Measurements from ENCODE around the gene USP8. TPM values are rescaled to one million over a fixed set of nuclear protein-coding genes. Genes with fewer than 3 reads are reported as not detected.
A peak's percentile ranks its signal among the peaks of the same experiment; 100 is the strongest.

Gene USP8
- total and polyA plus RNA-seq, 2 of the 4 experiments (the other 2 are of a cell fraction): 25.4 to 52.2 TPM

- Histone ChIP-seq H2BK5ac (ENCODE audit: low read depth, low read length, poor library complexity, severe bottlenecking) (no peak overlapping the region), H3K4me1 (ENCODE audit: control insufficient read depth, insufficient read depth, low read length) (no peaks in the 10 kb centered on the region), H3K9me1 (ENCODE audit: insufficient read depth, low read length) (no peaks in the 10 kb centered on the region), H4K91ac (ENCODE audit: insufficient read depth, low read depth, low read length) (no peak overlapping the region), H3K36me3 (ENCODE audit: control insufficient read depth, insufficient read depth, low read length) (no peaks in the 10 kb centered on the region), H3K79me1 (ENCODE audit: low read depth in 1 of 2, low read length in 2 of 2) (no peaks in the 10 kb centered on the region), H3K4ac (ENCODE audit: low read depth, low read length) (no peak overlapping the region), H2BK120ac (ENCODE audit: low read depth, low read length) (no peak overlapping the region), H2AFZ (replicated peaks; ENCODE audit: low read length, poor library complexity) (no peak overlapping the region), H3K56ac (ENCODE audit: extremely low read depth, insufficient read depth, low read length) (no peak overlapping the region), H4K20me1 (ENCODE audit: insufficient read depth, low read length) (no peaks in the 10 kb centered on the region), H3K9ac (ENCODE audit: low read depth, low read length) (no peak overlapping the region), H4K5ac (ENCODE audit: low read depth, low read length) (no peak overlapping the region), H4K8ac (ENCODE audit: low read depth in 2 of 2, low read length in 2 of 2) (no peak overlapping the region), H3K18ac (ENCODE audit: low read depth, low read length) (no peak overlapping the region), H2AK9ac (replicated peaks; ENCODE audit: low read depth, low read length, poor library complexity) (no peak overlapping the region), H3K27me3 (ENCODE audit: control insufficient read depth, insufficient read depth, low read length) (no peaks in the 10 kb centered on the region), H3K27ac (ENCODE audit: insufficient read depth, low read length) (no peak overlapping the region), H3K4me2 (ENCODE audit: low read depth, low read length) (peak overlapping the region; percentile 7; the same call in 1 of the 2 replicates), H3K4me3 (ENCODE audit: insufficient read depth, low read depth, low read length) (no peak overlapping the region), H2BK20ac (ENCODE audit: low read depth, low read length) (no peak overlapping the region), H3K23ac (ENCODE audit: low read depth, low read length) (no peak overlapping the region), H3K9me3 (ENCODE audit: control insufficient read depth, insufficient read depth, low read length) (no peaks in the 10 kb centered on the region), H2BK15ac (ENCODE audit: low read depth, low read length) (no peak overlapping the region), H2AK5ac (ENCODE audit: low read depth, low read length) (no peak overlapping the region), H3K14ac (replicated peaks; ENCODE audit: low read depth, low read length) (0 out of 2 replicates have a peak overlapping the region, but pooled peaks have one; percentile 0)
- intact Hi-C loops (cut with micrococcal nuclease): no loop called here
- dilution Hi-C loops (cut with HindIII; ENCODE audit: low sequenced_read_pairs, unreplicated experiment): no loop called here
- ATAC-seq (ENCODE audit: low read depth) (peak; percentile 71), DNase-seq (peak; percentile 41)
- no CpG with 5 or more reads among the region's 4 CpGs for WGBS, 2 experiments (ENCODE audit: extremely low coverage in 2 of 2, insufficient read length in 1 of 2)
- ChIA-PET POLR2A (ENCODE audit: unreplicated experiment) (no interaction called here), CTCF (interaction anchor here (0.5 to 1.1 kb wide), 2 partner anchors 10 to 32 kb away, joined by 4 read pairs; no protein-coding TSS in a partner anchor)
- no TSS peak for BruUV-seq (replicated peaks)
- TF ChIP-seq RFX5 (IDR thresholded peaks at IDR 0.05; ENCODE audit: low read depth, low read length) (no peak), POLR2A (IDR thresholded peaks at IDR 0.05; ENCODE audit: low read depth, low read length) (no peak), RCOR1 (IDR thresholded peaks at IDR 0.05; ENCODE audit: insufficient replicate concordance, low read length) (no peak), MXI1 (IDR thresholded peaks at IDR 0.05; ENCODE audit: borderline replicate concordance, low read depth, low read length) (no peak)
- in situ Hi-C loops (cut with MboI; ENCODE audit: low sequenced_read_pairs): no loop called here
Observed at GRCh38 chr15:50531766-50532165, 107.6 kb downstream of the USP8 start.
